Dedifferentiated amniotic fluid mesenchymal stem cell (primary cell): ENCODE data around the gene OTUD4.

Experiments
- DNase-seq: peaks from one replicate; pipeline ENCODE4 v3.0.0-alpha.2; 2016; ENCODE audit errors: extremely low spot score

OTUD4 gene

DNA sequence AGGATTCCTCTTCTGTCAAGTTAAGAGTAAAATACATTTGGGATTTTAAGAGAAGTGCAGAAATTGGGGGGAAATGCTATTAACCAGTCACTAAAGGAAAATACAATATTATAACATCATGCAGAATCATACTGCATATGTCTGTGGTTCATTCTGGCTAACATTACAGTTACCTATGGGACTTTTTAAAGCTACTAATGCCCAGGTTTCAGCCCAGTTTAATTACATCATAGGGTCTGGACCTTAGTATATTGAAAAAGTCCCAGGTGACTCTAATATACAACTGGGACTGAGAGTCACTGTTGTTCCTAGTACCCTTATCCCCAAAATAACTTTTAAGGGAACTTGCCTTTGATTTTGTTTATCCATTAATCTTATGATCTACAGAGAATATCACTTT lies 72.3 kb downstream of the OTUD4 start:
- DNase-seq, result no peak

DNA sequence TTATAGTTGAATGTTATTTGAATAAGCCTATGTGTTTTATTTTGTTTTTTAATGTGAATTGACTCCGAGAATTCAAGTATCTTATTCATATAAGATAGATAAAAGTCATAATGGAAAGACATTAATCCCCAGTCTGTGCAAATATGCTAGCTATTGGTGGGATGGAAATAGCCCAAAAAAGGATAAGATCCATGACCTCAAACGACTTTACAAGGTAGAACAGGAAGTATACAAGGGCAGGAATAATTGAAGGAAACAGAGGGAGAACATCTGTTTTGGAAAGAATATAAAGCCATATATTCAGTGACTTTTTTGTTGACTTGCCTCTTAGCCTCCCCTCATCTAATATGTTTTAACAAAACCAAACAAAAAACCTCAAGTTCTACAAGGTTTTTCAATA lies 73.3 kb downstream of the OTUD4 start:
- no peak for DNase-seq

DNA sequence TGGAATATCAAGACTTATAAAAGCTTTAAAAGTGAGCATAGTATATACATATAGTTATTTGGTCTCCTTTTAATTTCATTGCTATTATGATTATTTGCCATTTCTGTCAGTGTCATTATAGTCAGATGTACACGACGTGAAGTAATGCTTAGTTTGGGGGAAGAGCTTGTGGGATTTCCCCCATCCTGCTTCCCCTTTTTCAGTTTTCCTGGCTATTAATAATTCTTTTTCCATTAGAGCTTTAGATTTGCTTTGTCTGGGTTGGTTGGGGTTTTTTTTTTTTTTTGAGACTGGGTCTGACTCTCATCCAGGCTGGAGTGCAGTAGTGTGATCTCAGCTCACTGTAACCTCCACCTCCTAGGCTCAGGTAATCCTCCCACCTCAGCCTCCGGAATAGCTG lies 76.9 kb downstream of the OTUD4 start:
- no peak for DNase-seq

DNA sequence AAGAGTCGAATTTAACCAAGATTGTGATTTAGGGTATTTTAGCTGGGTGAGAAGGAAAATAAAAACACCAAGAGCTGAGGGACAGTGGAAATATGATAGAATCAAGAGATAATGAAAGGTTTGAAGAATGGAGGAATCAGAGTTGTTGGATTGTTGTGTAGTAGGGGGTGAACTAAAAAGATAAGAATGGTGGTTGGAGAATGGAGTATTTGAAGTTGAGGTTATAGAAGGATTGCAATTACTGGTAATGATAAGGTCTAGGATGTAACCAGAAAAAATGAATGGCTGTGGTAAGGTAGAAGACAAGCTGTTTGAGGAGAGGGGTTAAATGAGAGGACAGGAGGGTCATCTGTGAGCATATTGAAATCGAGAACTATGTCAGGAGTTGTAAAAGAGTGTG lies 77.8 kb downstream of the OTUD4 start:
- no peak for DNase-seq

DNA sequence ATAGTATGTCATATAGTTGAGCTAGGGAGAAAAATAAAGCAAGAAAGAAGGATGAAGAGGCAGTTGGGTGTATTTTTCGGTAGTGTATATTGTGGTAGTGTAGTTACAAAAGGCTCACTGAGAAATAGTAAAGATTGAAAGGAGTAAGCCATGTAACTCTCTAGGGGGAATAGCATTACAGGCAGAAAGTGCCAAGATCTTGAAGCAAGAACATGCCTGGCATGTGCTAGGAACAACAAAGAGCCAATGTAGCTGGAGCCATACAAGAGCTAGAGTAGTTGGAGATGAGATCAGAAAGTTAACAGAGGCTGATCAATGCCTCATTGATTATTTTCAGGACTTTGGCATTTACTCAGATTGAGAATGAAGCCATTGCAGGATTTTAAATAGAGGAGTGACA lies 79.3 kb downstream of the OTUD4 start:
- DNase-seq, result no peak

DNA sequence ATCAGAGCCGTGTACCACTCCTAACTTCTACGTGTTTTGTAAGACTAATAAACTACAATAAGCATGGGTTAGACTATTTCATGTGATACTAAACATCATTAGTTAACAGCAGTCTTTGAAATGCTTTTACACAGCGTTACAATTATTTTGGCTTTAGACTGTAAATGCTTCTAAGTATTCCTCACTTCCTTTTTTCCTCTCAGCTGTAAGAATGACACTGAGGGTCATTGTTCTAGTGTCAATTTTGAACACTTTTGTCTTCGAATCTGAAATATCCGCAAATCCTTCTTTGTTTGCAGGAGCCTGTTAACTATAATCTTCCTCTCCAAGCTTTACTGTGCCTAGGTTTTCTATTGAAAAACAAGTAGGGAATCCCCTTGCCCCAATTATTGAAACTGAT lies 80.7 kb downstream of the OTUD4 start:
- no peak for DNase-seq

DNA sequence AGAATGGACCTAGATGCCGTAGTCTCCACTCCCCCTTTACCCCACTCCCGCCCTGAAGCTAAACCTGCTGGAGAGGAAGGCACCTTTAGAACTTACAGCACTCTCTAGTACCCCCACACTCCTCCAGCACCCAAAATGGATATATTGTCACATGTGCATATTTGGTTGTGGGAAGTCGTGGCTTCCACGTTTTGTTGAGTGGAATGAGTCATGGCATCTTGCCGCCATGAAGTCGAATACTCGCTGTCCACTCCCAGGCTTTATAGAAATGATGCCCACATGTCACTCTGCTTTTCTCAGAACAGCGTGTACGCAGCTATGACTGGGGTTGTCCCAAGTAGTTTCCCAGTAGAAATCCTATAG lies 81.7 kb downstream of the OTUD4 start:
- DNase-seq, result peak; percentile 45

DNA sequence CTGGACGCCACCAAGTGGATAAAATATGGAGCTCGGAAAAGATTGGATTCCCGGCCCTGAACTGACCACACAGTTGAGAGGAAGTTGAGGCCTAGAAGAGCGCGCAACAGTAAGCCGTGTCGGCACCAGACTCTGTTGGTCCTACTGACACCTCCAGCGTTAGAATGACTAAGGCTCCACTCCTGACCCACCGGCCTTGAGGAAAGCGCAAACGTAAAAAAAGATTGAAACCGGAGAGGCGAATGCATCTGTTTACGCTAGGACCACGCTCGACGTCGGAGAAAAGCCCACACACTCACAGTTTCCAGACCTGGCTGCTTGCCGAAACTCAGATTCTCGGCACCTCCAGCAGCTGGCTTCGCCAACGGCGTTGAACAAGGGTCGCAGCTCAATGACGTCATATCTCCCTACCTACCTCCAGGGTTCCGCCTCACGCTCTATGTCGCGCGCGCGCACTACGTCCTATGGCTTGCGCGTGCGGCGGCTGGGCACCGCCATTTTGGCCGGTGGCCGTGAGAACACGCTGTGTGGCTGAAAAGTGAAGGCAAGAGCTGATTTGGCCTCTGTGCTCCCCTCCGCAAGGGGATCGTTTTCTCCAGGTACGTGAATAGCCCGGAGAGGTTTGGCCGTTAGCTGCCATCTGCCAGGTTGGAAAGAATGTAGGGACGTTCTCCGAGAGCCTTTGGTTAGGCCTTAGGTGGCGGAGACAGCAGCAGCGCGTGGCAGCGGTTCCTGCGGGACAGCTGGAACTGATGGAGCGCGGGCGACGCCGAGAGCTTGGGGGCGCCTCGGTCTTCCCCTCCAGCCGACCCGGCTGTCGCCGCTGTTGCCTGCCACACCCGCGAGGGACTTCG lies 82.3 kb downstream of the OTUD4 start, which contains the start of the genes ABCE1 and ANAPC10:
Gene ABCE1, plus strand, starts transcription at position 491 of the 854 bp plus-strand sequence. CDS start 6,102 bp downstream, outside the sequence.
Gene ANAPC10, minus strand, starts transcription at position 376 of the 854 bp plus-strand sequence. CDS start 2,097 bp downstream, outside the sequence.
- peak; percentile 99 for DNase-seq

DNA sequence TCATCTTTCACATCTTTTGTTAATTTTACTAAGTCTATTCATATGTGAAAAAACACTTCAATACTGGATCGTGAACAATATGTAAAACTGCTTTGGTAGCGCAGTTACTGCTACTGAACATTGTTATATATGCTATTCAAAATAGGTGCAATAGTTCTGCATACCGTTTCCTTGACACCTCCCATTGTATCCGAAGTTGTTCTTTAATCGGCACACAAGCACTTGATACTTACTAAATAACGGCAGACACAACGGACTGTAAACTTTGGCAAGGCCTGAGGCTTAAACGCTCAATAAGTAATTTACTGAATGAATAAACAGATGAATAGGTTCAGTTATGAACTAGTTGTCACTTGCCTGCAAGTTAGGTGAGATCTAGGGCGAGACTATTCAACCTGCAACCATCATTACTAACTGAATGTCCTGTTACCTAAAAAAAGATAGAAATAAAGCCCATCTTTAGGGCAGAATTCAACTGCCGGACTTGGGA lies 83.0 kb downstream of the OTUD4 start:
- peak; percentile 14 for DNase-seq

DNA sequence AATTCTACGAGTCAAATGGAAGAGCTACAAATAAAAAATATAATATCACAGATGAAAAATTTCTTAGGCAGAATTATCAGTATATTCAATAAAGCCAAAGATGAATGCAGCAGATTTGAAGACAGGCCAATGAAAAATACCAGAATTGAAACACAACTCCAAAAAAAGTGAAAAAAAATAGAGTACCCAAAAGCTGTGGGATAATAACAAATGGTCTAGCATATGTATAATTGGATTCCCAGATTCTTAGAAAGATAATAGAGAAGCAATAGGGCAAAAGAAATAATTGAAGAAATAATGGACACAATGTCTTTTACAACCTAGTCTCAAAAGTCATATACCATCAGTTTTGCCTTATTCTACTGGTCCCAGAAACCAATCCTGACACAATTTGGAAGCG lies 86.8 kb downstream of the OTUD4 start:
- no peak for DNase-seq

DNA sequence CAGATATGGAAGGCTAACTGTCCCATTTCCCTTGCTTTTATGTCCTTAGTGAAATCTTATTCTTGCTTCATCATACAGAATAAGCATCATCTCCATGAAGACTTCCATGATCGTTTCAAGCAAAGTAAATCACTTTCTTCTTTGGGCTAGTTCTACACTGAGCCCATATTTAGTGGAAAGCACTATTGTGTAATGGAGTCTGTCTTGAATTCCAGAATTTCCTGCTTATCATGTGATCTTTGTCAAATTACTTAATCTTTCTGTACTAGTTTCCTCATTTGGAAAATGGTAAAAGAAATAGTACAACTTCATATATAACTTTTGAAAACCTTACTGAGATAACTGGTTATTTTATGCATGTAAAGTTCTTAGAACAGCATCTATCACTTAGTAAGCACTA lies 90.0 kb downstream of the OTUD4 start:
- no peak for DNase-seq

DNA sequence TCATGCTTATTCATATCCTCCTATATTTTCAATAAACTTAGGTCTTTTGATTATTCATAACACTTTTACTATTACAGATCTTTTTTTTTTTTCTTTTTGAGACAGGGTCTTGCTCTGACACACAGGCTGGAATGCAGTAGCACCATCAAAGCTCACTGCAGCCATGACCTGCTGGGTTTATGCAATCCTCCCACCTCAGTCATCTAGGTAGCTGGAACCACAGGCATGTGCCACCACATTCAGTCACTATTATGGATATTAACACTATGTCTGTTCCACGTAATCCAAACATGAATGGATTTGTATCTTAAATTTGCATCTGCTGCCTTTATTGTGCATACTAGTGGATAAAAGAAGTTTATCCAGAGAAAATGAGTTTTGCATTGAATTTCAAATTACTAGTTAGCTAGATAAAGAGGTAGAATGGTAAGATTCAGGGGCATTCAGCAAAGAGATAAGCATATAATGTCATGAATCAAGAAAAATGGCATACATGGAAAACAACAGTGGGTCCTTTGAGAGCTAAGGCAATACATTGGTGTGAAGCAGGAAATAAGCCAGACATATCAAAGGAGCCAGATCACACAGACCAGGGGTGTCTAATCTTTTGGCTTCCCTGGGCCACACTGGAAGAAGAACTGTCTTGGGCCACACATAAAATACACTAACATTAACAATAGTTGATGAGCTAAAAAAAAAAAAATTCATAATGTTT lies 96.3 kb downstream of the OTUD4 start:
- DNase-seq, result no peak
